ENCODE measurements around the gene MLF2. TPM values are rescaled to one million over a fixed set of nuclear protein-coding genes. Genes with fewer than 3 reads are reported as not detected.
A peak's percentile ranks its signal among the peaks of the same experiment; 100 is the strongest.

MLF2 gene
- total RNA-seq, 1 experiment from 2014 or later: 309 TPM

DNA sequence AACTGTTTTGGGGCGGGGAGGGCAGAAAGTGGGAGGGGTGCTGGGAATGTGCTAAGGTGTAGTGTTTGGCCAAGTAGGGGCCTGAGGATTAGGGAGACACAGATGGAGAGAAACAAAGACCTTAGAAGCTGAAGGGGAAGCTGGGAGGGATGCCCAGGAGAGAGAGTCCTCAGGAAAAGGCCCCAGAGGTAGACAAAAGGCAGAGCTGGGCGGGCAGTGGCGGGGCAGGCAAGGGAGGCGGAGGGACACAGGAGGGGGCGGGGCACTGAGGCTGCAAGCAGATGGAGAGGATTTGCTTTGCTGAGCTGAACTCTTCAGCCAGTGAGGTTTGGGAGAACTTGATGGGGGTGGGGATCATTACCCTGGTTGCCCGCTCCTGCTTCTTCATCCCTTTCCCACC, 16.0 kb upstream of the MLF2 start:
- Histone ChIP-seq H2AFZ (ENCODE audit: low read depth, low read length, poor library complexity, severe bottlenecking) (no peak overlapping the region), H3K9ac (ENCODE audit: low read length) (no peak overlapping the region), H3K4me1 (ENCODE audit: control insufficient read depth in 1 of 2, insufficient read depth in 2 of 2, low read length in 2 of 2) (peaks cover 32 to 61% of the 10 kb centered on the region in 2 experiments), H3K4me3 (replicated peaks in 1 of 2; ENCODE audit: low read depth in 1 of 2, low read length in 2 of 2) (0 out of 4 replicates have a peak overlapping the region, but pooled peaks of 1 of the 2 experiments have one; percentile 85), H3K79me2 (ENCODE audit: insufficient read depth, low read length) (peaks cover 29% of the 10 kb centered on the region), H3K27me3 (ENCODE audit: insufficient read depth, low read length) (no peaks in the 10 kb centered on the region), H4K20me1 (ENCODE audit: insufficient read depth) (no peaks in the 10 kb centered on the region), H3K27ac (ENCODE audit: low read depth, low read length) (peak overlapping the region; percentile 72; the same call in 1 of the 2 replicates), H3K9me2 (ENCODE audit: insufficient read depth) (no peaks in the 10 kb centered on the region), H3K4me2 (ENCODE audit: low read length) (peak overlapping the region; percentile 95), H3K36me3 (ENCODE audit: control insufficient read depth in 1 of 2, insufficient read depth in 2 of 2, low read length in 2 of 2) (peaks cover 9 to 13% of the 10 kb centered on the region in 2 experiments; a peak in 3 of 4 replicates), H3K9me3 (ENCODE audit: control insufficient read depth in 1 of 2, insufficient read depth in 1 of 2, low read depth in 1 of 2, low read length in 2 of 2) (no peaks in the 10 kb centered on the region)
- no peak for ATAC-seq
- BruUV-seq (replicated peaks): no TSS peak
- ChIA-PET RAD21 (ENCODE audit: low non-redundant PET in 1 of 2, low total read pairs in 2 of 2, uncharacterized antibody in 2 of 2, unreplicated experiment in 2 of 2) (interaction anchor here in 1 of 2 experiments (0.8 kb wide), 1 partner anchor 15 kb away, joined by 4 read pairs; no protein-coding TSS in a partner anchor), POLR2A (no interaction called here), CTCF (interaction anchor here (1.0 to 1.6 kb wide), 3 partner anchors 9 to 84 kb away, joined by 3 to 9 read pairs (median 4); partner anchors contain the start of gene MLF2)
- intact Hi-C loops (cut with micrococcal nuclease): no loop called here
- no peak for TF ChIP-seq EZH2 (IDR thresholded peaks at IDR 0.05)
- no peak for TF ChIP-seq POLR2A (IDR thresholded peaks at IDR 0.05; ENCODE audit: borderline replicate concordance, extremely low read depth, insufficient read depth, insufficient read length)
- TF ChIP-seq ZFX (IDR thresholded peaks at IDR 0.05): no peak
- TF ChIP-seq SP1 (IDR thresholded peaks at IDR 0.05; ENCODE audit: low read depth): no peak
- TF ChIP-seq, protein P1, sequence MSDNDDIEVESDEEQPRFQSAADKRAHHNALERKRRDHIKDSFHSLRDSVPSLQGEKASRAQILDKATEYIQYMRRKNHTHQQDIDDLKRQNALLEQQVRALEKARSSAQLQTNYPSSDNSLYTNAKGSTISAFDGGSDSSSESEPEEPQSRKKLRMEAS (IDR thresholded peaks at IDR 0.05): no peak
- TF ChIP-seq, protein P2, sequence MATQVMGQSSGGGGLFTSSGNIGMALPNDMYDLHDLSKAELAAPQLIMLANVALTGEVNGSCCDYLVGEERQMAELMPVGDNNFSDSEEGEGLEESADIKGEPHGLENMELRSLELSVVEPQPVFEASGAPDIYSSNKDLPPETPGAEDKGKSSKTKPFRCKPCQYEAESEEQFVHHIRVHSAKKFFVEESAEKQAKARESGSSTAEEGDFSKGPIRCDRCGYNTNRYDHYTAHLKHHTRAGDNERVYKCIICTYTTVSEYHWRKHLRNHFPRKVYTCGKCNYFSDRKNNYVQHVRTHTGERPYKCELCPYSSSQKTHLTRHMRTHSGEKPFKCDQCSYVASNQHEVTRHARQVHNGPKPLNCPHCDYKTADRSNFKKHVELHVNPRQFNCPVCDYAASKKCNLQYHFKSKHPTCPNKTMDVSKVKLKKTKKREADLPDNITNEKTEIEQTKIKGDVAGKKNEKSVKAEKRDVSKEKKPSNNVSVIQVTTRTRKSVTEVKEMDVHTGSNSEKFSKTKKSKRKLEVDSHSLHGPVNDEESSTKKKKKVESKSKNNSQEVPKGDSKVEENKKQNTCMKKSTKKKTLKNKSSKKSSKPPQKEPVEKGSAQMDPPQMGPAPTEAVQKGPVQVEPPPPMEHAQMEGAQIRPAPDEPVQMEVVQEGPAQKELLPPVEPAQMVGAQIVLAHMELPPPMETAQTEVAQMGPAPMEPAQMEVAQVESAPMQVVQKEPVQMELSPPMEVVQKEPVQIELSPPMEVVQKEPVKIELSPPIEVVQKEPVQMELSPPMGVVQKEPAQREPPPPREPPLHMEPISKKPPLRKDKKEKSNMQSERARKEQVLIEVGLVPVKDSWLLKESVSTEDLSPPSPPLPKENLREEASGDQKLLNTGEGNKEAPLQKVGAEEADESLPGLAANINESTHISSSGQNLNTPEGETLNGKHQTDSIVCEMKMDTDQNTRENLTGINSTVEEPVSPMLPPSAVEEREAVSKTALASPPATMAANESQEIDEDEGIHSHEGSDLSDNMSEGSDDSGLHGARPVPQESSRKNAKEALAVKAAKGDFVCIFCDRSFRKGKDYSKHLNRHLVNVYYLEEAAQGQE (IDR thresholded peaks at IDR 0.05; ENCODE audit: low read depth): no peak
- no peak for TF ChIP-seq RAD21 (IDR thresholded peaks at IDR 0.05; ENCODE audit: low read depth)
- no peak for TF ChIP-seq TCF7L2 (IDR thresholded peaks at IDR 0.05; ENCODE audit: borderline replicate concordance, extremely low read depth, insufficient read depth, insufficient read length)
- TF ChIP-seq SRF (IDR thresholded peaks at IDR 0.05; ENCODE audit: low read depth): no peak
- no peak for TF ChIP-seq EGR1 (IDR thresholded peaks at IDR 0.05; ENCODE audit: low read depth)
- DNase-seq (ENCODE audit: low read depth, low spot score): no peak

Measured in HCT116 (cell line).